NCI-H2029 treated with DMSO at 0.1 percent for 48 hours (cell line): ENCODE results near the gene DNAJC15.
"Not testable (repeated sequence)": the region's sequence is repeated elsewhere in the genome, so short reads cannot be mapped to it uniquely, and the experiment has no call there.

ENCODE experiments used
- DNase-seq: peaks from one replicate; lab custom pipeline; 2025; lab: John Stamatoyannopoulos, UW

The DNAJC15 gene

DNA sequence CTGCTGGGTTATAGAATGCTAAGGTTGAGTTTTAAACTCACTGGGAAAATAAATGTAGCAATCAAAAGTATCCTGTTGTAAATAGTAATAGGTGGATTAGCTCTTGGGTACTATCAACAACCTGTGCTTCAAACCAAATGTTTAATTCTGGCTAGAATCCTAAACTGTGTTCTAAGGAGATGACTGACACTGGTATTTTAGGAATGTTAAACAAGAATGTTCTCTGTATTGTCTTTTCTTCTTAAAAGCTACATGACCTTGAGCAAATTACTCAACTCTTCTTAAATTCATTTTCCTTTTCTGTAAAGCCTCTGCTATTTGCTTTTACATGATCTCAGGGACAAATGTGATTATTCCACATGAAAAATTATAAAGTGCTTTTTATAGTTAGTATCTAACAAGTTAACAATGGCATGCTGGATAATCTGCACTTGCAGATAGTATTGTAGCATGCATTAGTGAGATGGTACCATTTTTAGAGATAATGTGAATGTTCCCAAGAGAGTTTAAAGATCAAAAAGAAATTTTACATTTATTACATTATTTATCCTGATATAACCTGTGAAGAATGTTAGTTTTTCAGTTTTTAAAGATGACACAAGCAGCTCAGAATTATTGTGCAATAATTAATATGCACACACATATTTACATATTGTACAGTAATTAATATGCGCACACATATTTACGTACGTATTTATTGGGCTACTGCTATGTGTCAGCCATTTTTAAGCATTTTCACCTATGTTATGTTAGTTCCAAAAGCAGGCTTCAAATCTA lies 17.7 kb upstream of the DNAJC15 start:
- DNase-seq: no peak

DNA sequence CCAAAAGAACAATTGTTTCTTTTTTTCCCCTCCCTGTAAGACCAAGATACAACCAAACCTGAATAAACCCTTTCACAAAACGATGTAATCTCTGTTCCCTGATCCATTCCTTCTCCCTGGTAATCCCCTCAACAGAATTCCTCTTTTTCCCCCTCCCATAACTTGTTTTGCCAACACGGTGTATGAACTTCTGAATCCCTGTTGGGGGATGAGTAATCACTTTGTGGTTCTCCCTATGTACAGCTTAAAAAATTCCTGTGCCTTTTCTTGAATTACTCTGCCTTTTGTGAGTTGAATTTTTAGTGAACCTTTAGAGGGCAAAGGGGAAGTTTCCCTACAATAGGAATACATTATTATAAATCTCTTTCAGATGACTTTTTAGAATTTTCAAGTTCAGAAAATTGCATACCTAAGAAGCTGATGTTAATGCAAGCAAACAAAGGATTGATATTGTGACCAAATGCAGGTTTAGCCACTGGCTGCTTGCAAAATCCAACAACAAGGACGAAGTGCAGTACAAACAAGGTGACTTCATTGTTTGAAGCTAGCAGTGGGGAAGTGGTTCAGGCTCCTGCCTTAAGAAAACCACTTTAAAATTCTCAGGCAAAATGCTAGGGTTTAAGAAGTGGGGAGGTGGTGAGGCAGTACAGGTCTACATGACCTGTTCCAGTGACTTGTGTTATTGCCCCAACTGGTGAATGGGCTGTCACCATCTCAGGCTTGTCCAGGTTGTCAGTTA lies 16.3 kb upstream of the DNAJC15 start:
- no peak for DNase-seq

DNA sequence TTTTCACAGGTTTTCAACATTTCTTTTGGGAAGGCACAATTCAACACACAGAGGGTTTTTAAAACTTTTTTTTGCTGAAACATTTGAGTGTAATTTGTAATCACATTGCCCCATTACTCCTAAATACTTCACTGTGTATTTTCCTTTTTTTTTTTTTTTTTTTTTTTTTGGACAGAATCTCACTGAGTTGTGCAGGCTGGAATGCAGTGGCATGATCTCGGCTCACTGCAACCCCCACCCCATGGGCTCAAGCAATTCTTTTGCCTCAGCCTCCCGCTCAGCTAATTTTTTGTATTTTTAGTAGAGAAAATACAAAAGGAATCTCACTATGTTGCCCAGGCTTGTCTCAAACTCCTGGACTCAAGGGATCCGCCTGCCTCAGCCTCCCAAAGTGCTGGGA lies 14.8 kb upstream of the DNAJC15 start:
- no peak for DNase-seq

DNA sequence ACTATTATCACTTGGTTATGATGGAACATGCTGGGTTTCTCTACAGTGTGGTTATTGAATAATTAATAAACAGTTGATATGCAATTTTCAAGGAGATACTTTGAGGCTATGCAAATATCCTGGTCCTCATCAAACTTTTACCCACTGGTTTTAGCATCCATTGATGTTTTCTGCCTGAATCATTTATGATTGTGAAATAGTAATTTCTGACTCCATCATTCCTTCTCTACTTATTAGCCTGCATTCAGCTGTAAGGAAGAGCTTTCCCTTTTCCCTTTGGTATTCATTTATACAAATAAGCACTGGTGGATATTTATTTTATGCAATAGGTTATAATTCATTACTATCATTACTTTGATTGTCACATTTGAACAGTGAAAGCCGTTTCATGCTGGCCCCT lies 13.9 kb upstream of the DNAJC15 start:
- DNase-seq: no peak

DNA sequence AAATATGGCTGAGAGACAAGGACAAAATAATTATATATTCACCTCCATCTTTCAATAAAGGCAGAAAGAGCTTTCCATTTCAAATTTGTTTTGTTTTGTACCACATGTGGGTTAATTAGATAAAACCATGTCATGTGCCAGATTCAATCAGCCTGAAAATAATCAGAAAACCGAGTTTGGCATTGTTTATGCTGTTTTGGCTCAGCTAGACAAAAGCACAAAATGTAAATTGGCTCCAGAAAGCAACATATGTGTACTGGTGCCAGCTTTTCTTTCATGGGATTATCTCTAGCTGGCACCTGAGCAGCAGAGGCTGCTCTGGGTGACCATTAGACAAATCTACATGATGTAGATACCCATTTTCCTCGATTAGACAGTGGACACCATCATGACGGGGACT lies 9.2 kb upstream of the DNAJC15 start:
- no peak for DNase-seq

DNA sequence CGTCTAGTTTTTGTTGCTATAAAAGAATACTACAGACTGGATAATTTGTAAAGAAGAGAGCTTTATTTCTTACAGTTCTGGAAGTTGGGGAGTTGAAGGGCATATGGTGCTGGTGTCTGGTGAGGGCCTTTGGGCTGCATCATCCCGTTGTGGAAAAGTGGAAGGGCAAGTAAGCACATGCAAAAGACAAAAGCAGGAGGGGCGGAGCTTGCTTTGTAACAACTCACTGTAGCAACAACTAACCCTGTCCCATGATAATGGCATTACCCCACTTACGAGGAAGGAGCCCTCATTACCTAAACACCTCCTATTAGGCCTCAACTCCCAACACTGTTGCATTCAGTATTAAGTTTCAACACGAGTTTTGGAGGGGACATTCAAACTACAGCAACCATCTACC lies 7.2 kb upstream of the DNAJC15 start:
- no peak for DNase-seq

DNA sequence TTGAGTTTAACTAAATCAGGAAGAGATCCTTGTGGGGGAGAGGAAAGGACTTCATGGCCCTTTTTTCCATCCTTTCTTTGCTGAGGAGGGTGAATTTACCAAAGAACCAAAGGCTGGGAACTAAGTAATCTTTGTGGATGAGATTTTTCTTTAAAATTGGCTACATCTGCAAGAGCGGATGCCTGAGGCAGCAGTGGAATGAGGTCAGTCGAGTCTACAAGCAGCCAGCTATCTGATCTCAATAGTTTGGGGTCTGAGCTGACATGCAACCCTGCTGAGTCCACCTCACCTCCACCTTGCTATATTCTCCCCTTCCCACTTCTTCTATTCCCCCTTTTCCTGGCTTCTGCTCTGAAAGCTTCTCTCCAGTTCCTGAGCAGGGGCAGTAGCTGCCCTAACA lies 3.6 kb upstream of the DNAJC15 start:
- DNase-seq: no peak

DNA sequence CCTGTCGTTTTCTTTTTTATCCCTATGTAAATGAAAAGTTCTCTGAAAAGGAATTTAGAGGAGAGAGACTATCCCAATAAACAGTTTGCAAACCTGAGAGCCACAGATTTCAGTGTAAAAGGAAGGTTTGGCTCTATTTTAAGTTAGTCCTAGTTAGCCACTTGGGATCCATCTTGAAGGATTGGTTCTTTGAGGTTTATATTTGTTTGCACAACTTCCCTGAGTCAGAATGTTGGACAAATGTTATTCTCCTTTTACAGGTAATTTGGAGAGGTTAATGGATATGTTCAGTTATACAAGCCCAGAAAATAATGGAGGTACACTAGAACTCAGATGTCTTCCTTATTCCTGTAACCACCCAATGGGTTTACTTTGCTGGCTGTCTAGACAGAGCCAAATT lies 2.6 kb upstream of the DNAJC15 start:
- DNase-seq: no peak

DNA sequence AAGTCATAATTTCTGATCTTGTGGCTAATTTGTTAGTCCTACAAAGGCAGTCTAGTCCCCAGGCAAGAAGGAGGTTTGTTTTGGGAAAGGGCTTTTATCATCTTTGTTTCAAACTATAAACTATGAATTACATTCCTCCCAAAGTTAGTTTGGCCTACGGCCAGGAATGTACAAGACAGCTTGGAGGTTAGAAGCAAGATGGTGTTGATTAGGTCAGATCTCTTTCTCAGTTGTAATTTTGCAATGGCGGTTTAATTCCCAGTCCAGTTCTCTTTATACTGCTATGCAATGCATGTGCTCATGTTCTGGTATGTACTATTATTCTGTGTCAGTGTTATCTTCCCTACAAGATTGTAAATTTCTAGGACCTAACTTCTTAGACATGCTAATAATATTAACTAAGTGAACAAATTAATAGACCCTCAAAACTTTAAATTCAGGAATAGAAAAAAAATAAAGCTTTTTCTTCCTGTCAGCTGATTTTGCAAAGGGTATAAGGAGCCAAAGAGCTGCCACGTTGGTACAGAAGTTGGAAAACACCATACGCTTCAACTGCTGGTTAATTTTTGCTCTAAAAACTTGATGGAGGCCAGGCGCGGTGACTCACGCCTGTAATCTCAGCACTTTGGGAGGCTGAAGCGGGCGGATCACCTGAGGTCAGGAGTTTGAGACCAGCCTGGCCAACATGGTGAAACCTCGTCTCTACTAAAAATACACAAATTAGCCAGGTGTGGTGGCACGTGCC lies 1.3 kb upstream of the DNAJC15 start:
- no peak for DNase-seq

DNA sequence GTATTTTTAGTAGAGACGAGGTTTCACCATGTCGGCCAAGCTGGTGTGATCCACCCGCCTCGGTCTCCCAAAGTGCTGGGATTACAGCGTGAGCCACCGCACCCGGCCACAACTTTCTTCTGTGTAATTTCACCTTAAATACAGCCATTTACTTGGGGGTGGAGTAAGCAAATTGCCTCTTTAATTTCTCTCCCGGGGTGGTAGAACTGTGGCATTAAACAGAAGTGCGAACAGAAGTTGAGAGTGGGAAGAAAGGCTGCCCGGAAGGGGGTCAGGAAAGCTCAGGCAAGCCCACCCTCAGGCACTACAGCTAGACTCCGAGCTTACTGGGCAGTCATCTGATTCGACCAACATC lies 475 bp upstream of the DNAJC15 start:
- no peak for DNase-seq

DNA sequence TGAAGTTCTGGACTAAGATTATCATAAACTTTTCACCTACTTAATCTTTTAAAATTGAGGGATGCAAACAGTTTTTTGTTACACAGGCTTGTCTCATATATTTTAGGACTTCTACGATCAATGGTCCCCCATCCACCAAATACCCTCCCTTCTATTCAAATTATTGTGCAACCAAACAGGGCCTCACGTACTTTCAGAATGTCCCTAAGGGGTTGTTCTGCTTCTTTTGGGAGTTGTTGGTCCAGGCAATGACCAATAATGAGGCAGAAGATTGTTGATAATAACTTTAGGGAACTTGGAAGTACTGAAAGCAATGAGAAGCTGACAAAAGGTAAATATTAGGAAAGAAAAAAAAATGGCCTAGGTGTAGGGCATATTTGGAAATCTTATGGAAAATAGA lies 2.9 kb downstream of the DNAJC15 start:
- DNase-seq: no peak

DNA sequence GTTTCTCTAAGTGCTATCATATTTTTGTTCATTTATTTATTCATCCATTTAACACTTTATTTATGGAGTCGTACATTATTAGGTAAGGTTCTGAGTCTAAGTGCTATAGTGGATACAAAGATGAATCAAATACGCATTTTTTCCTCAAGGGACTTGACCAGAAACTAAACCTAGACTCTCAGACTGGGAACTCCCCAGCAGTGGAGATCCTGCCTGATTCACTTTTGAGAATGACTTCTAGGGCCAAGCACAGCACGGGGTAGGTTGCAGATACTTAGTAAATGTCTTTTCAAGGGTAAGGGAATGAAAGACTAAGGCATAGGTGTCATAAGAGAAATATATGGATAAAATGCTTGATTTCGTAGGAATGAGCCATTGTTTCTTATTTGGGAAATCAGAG lies 7.2 kb downstream of the DNAJC15 start:
- no peak for DNase-seq

DNA sequence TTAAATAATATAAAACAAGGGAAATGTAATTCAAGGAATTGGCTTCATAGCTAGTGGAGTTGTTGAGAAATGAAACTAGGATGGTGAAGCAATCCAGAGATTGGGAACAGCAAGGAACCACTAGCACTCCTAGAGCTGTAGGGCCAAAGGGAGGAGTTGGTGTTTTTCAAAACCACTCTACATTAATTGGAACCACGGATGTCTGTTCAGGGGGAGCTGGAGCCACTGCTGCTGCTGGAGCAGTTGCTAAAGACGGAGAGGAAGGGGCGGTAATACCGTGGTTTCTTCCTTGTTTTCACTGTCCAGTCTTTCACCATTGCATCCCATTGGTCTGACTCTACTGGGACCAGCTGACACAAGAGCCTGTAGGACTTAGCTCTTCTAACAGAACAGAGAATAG lies 8.5 kb downstream of the DNAJC15 start:
- DNase-seq: no peak

DNA sequence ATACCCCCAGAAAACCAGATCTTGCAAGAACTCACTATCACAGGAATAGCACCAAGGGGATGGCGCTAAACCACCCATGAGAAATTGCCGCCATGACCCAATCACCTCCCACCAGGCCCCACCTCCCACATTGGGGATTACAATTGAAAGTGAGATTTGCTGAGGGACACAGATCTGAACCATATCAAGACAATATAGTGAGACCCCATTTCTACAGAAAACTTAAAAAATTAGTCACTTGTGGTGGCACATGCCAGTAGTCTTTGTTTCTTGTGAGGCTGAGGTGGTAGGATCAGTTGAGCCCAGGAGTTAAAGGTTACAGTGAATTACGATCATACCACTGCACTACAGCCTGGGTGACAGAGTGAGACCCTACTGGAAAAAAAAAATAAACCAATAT lies 9.7 kb downstream of the DNAJC15 start:
- DNase-seq: no peak

DNA sequence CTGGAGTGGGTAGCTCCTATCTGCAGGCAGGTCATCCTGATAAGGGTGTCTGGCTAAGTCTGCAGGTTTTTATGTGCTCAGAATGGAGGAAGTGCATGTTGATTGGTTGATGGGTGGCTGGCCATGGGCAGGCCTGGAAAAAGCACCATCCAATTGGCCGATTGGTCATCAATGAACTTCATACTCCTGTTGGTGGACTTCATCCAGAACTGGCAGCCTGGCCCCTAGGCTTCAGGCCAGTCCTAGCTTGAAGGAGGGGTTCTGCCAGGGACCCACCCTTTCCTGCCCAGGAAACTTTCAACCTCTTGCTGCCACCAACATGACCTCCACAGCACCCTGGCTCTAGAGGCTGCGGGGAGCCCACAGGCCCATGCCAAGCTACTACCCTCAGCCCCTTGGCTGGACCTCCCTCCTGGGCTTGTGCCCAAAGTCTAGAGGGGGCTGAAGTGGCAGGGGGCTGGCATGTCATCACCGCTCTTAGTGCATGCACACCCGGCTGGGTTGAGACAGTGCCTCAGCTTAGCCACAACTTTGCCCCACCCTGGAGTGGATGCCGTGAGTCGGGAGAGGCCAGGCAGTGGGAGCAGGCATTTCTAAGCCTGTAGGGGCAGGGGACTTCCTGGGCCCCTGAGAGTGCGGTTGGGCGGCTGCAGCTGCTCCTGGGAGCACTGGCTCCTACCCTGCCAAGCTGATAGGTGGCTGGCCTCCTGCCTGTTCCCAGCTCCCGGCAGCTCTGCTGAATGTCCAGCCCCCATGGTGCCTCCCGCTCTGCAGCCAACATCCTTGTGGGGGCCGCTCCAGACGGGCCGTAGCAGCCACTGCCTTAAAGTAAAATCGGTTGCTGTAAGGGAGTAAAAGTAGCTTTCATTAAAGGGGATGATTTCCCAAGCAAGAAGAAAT lies 13.2 kb downstream of the DNAJC15 start:
- no peak for DNase-seq

DNA sequence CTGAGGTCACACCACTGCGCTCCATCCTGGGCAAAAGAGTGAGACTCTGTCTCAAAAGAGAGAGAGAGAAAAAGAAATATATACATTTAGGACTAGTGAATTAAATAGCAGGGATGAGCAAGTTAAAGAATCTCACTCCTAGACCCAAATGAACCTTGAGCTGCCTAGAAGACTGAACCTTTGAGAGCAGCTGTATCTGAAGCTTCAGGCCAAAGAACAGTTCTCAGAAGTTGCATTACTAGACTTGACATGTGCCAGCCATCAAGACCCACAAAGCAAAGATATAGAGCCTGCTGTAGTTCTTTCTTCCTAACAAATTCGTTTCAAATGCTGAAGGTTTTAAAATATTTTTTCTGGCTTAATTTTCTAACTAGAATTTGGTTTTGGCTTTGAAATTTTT lies 16.6 kb downstream of the DNAJC15 start:
- DNase-seq: no peak

DNA sequence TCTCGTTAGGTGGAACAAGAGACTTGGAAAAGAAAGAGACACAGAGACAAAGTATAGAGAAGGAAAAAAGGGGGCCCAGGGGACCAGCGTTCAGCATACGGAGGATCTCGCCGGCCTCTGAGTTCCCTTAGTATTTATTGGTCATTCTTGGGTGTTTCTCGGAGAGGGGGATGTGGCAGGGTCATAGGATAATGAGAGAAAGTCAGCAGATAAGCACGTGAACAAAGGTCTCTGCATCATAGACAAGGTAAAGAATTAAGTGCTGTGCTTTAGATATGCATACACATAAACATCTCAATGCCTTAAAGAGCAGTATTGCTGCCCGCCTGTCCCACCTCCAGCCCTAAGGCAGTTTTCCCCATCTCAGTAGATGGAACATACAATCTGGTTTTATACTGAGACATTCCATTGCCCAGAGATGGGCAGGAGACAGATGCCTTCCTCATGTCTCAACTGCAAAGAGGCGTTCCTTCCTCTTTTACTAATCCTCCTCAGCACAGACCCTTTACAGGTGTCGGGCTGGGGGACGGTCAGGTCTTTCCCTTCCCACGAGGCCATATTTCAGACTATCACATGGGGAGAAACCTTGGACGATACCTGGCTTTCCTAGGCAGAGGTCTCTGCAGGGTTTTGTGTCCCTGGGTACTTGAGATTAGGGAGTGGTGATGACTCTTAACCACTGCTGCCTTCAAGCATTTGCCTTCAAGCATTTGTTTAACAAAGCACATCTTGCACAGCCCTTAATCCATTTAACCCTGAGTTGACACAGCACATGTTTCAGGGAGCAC lies 17.4 kb downstream of the DNAJC15 start:
- not testable (repeated sequence) for DNase-seq

DNA sequence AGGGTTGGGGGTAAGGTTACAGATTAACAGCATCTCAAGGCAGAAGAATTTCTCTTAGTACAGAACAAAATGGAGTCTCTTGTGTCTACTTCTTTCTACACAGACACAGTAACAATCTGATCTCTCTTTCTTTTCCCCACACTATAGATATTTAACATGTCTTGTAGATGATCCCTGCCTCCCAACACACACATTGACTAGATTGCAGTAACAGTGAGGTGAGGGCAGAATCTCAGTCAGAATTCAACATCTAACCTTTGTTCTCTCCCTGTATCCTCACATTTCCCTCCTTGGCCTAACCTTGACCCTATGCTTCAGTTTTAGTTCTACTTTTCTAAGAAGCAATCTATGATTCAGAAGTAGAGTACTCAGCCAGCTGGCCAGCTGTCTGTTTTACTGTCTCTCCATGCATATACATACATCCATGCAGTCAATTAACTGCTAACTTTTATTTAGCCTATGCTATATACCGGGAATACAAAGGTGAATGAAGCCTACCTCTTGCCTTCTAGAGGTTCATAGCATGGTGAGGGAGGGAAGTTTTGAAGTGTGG lies 18.1 kb downstream of the DNAJC15 start:
- DNase-seq: no peak

DNA sequence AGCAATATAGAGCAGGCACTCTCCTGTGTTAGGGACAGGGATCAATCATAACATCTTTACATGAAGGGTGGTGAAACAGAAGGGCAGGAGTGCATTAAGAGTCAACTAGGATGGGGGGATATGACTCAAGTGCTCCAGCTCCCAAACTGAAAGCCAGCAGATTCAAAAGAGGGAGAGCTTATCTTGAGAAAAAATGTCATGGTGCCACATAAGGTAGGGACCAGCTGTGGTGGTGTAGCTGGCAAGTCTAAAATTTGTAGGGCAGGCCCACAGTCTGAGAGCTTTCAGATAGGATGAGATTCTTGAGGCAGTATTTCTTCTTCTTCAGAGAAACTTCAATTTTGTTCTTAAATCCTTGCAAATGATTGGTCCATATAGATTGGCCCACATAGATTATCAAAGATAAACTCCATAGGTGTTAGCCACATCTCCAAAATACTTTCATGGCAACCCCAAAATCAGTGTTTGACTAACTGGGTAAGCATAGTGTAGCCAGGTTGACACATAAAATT lies 19.1 kb downstream of the DNAJC15 start:
- no peak for DNase-seq

DNA sequence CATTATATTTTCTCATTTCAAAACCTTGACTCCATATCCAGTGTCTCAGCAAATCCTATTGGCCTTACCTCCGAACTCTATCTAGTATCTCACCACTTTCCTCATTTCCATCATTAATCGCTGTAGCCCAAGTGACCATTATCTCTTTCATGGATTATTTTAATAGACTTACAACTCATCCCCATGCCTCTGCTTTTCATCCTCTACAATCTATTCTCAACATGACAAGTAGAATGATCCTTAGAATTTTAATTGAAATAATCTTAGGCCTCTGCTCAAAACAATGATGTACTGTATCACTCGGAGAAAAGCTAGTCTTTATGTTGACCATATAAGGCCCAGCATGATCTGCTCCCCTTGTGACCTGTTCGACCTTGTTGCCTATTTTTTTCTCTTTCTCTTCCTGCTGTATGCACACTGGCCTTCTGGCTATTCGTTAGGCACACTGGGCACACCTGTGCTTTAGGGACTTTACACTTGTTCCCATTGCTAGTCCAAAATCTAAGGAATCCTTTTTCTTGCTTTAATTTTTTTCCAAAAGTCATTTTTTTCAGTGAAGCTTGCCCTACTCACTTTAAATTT lies 21.4 kb downstream of the DNAJC15 start:
- no peak for DNase-seq
